PC-9 (cell line): Measurements from ENCODE around the gene PRAF2.
A peak's percentile ranks its signal among the peaks of the same experiment; 100 is the strongest.

Source experiments
- CTCF ChIP-seq: fragments of 200-600 bp; sonication (generic); conservative IDR thresholded peaks from 2 replicates; pipeline ENCODE4 v1.6.1; 2017; ENCODE audit warnings: mixed run types, antibody characterized with exemption, mild to moderate bottlenecking, moderate library complexity
- EZH2 ChIP-seq: fragments of 200-600 bp; sonication (generic); IDR thresholded peaks from 2 replicates; pipeline ENCODE4 v1.8.0; 2017; ENCODE audit warnings: antibody characterized with exemption, low read depth

- TF ChIP-seq CTCF (peak; percentile 44; the same call in 1 of the 2 replicates), EZH2 (no peak)
Observed at GRCh38 chrX:49043220-49043986, 30.4 kb downstream of the PRAF2 start, which contains the start of gene TFE3.
